GM10266 (cell line): ENCODE data around the gene NAA60.

Experiments used
- DNase-seq: peaks from one replicate; pipeline ENCODE4 v3.0.0; 2012; ENCODE audit errors: extremely low spot score
- CTCF ChIP-seq: IDR thresholded peaks from 2 replicates; pipeline ENCODE4 v1.5.1; 2012; ENCODE audit warnings: mild to moderate bottlenecking, low read depth; ENCODE audit not compliant: control insufficient read depth, insufficient read depth; ENCODE audit errors: missing control alignments

Gene NAA60

GRCh38 chr16:3485821-3486505 lies 42.5 kb downstream of the NAA60 start:
- no peak for DNase-seq
- TF ChIP-seq CTCF: no peak

DNA sequence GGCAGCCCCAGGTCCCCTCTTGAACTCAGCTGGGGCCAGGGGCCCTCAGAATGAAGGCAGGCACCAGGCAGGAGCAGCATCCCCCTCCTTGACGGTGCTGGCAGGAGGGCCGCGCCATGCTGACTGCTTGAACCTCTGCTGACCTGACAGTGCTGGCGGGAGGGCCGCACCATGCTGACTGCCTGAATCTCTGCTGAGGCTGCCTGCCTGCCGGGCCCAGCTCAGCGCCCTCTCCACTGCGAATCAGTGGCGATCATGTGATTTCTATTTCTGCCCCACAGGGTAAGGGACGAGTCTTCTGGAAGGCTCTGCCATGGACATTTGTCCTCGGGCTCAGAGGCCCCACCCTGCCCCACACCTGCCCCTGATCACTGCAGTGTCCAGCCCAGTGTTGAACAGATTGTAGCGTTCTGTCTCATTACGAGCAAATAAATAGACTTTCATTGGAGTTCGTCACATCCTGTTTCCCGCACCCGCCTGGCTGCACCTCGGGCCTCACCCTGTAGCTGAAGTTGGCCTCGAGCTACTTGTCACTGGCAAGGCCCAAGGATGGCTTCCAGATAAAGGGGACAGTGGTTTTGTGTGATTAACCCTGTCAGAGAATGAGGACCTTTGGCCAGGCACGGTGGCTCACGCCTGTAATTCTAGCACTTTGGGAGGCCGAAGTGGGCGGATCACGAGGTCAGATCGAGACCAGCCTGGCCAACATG lies 43.2 kb downstream of the NAA60 start:
- no peak for DNase-seq
- TF ChIP-seq CTCF: no peak

DNA sequence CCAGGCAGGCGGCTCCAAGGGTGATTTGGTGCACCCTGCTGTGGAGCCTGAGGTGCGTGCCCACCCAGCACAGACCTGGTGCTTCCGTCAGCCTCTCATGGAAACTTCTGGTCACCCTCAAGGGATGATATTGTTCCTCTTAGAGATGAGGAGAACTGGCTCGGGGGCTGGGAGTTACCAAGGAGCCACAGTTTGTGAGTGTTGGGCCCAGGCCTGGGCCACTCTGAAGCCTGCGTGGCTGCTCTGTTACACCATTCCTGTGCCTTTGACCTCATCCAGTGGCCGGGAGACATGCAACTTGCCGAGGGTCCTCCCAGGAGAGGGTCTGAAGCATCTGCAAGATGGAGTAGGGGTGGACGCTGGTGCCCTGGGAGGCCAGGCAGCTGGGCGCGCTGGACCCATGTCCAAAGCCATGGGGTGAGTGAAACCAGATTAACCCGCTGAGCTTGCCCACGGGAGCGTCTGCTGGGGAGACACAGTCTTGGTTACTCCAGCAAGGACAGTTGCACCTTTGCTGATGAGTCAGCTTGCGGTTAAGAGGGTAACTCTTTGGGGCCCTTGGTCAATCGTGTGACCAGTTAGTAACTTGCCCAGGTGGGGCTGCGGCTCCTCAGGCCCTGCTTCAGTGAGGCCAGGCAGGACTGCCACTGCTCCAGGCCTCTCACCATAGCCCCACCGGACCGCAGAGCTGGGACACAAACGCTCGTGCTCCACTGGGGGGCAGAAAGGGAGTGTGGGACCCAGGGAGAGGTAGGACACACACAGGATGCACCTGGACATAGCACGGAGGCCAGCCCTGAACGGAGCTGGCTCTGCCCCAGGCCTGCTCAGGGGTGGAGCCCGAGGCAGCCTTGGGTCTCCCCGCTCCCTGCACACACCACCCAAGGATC lies 44.3 kb downstream of the NAA60 start:
- TF ChIP-seq CTCF: no peak
- no peak for DNase-seq

DNA sequence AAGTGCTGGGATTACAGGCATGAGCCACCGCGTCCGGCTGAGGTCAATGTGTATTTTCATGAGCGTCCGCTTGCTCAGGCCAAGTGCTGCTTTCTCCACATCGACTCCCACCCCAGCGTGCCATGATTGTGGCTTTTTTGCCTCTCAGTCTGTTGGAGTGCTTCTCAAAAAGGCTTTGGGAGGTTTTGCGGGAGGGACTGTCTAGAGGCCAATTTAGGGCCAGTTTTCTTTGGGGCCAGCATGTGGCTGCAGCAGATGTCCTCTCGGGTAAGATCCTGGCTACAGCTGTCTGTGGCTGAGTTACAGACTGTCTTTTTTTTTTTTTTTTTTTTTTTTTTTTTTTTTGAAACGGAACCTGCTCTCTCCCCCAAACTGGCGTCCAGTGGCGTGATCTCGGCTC lies 45.3 kb downstream of the NAA60 start:
- TF ChIP-seq CTCF: no peak
- no peak for DNase-seq

GRCh38 chr16:3490911-3491629 lies 47.6 kb downstream of the NAA60 start:
- TF ChIP-seq CTCF: peak; percentile 26
- DNase-seq: peak; percentile 66

DNA sequence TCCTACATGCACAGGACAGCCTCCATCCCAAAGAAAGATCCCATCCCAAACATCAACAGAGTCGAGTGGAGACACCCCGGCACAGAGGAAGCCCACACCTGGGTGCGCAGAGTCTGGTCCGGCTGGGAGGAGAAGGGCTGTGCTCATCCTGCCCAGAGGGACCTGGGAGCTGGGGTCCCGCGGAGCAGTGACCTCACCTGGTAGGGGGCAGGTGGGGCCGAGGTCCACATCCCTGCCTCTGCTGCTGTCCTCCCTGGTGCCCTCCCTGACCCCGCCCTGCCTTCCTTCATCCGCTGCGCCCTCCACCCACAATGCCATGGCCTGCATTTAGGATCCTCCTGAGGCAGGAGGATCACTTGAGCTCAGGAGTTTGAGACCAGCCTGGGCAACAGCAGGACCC lies 48.9 kb downstream of the NAA60 start:
- TF ChIP-seq CTCF: no peak
- DNase-seq: no peak
